ENCODE data around the gene YPEL1. TPM values are rescaled to one million over a fixed set of nuclear protein-coding genes. Genes with fewer than 3 reads are reported as not detected.

The YPEL1 gene
- total RNA-seq, 4 donors from 2014 or later = 1.5 to 5.1 (median 2.4) TPM

DNA sequence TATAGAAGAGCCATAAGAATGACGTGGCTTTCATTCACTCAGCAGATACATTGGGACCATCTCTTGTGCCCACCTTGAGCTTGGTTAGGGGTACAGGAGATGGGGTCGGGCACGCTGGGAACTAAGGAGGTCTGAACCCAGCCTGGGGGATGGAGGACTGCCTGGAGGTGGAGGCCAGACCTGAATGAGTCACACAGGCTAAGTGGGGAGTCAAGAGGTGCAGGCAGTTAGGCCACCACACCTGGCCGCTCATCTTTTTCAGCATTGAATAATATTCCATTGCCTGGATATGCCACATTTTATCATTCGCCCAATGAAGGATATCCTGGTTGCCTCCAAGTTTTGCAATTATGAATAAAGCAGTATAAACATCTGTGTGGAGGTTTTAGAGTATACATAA lies 73.6 kb downstream of the YPEL1 start:
- TF ChIP-seq, protein P1, sequence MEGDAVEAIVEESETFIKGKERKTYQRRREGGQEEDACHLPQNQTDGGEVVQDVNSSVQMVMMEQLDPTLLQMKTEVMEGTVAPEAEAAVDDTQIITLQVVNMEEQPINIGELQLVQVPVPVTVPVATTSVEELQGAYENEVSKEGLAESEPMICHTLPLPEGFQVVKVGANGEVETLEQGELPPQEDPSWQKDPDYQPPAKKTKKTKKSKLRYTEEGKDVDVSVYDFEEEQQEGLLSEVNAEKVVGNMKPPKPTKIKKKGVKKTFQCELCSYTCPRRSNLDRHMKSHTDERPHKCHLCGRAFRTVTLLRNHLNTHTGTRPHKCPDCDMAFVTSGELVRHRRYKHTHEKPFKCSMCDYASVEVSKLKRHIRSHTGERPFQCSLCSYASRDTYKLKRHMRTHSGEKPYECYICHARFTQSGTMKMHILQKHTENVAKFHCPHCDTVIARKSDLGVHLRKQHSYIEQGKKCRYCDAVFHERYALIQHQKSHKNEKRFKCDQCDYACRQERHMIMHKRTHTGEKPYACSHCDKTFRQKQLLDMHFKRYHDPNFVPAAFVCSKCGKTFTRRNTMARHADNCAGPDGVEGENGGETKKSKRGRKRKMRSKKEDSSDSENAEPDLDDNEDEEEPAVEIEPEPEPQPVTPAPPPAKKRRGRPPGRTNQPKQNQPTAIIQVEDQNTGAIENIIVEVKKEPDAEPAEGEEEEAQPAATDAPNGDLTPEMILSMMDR (IDR thresholded peaks at IDR 0.05) = no peak
- TF ChIP-seq POLR2A (IDR thresholded peaks at IDR 0.05) = no peak
- Histone ChIP-seq H3K36me3 (no peaks in the 10 kb centered on the region), H3K4me3 (no peak overlapping the region), H3K4me1 (peaks cover 22% of the 10 kb centered on the region), H3K9me3 (no peaks in the 10 kb centered on the region), H3K27ac (no peak overlapping the region), H3K27me3 (peaks cover 7% of the 10 kb centered on the region)
- no peak for DNase-seq (ENCODE audit: low spot score in 2 of 2)
- WGBS = 91% methylated on average over 5 of the region's 5 CpGs

DNA sequence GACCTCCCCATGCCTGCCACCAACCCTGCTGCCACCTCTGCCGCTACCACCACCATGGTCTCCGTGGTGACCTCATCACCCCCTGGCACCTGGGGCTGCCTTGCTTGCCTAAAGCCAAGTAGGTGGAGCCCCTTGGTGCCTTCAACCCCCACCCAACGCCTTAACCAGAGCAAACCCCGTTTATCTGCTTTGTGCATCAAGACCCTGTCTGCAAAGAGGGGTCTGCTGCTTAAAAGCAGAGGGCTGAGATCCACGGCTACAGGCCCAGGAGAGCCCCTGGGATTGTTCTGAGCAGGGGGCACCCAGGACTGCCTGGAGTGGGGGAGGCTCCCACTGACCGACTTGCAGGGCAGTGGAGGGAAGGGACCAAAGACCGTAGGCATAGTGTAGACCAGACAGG lies 74.7 kb downstream of the YPEL1 start:
- WGBS = 87% methylated on average over 7 of the region's 7 CpGs
- no peak overlapping the region for H3K4me3 ChIP-seq
- peaks cover 22% of the 10 kb centered on the region for H3K4me1 ChIP-seq
- H3K36me3 ChIP-seq = no peaks in the 10 kb centered on the region
- no peak for DNase-seq (ENCODE audit: low spot score in 2 of 2)
- H3K9me3 ChIP-seq = no peaks in the 10 kb centered on the region
- TF ChIP-seq EP300 (IDR thresholded peaks at IDR 0.05) (no peak), POLR2AphosphoS5 (IDR thresholded peaks at IDR 0.05) (no peak)
- H3K27ac ChIP-seq = no peak overlapping the region
- H3K27me3 ChIP-seq = peaks cover 7% of the 10 kb centered on the region

DNA sequence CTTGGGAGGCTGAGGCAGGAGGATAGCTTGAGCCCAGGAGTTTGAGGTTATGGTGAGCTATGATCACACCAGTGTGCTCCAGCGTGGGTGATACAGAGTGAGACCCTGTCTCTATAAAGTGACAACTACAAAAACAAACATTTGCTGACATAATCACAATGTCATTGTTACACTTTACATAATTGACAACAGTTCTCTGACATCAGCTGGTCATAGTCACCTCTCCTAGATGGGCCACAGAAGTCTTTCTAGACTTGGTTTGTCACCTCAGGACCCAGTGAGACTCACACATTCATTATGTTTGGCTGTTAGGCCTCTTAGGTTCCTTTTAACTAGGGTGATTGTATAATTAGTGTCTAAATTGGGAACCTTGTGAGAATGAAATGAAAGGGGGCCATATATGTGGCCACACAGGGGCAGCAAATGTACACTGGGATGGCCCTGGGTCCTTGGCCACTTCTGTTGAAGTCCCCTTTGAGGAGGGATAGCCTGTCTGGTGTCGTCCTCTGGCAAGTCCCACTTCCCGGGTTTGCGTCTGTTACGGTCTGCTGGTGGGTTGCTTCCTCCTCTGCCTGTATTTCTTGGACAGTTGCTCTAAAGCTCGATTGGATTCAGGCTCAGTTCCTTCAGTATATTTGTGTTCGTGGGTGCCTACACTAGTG lies 75.6 kb downstream of the YPEL1 start:
- peaks cover 7% of the 10 kb centered on the region for H3K27me3 ChIP-seq
- H3K27ac ChIP-seq = no peak overlapping the region
- H3K36me3 ChIP-seq = no peaks in the 10 kb centered on the region
- no peak for DNase-seq (ENCODE audit: low spot score in 2 of 2)
- H3K4me3 ChIP-seq = no peak overlapping the region
- WGBS = 90% methylated on average over 3 of the region's 7 CpGs
- H3K9me3 ChIP-seq = no peaks in the 10 kb centered on the region
- peaks cover 19% of the 10 kb centered on the region for H3K4me1 ChIP-seq
- TF ChIP-seq EP300 (IDR thresholded peaks at IDR 0.05) (no peak), POLR2AphosphoS5 (IDR thresholded peaks at IDR 0.05) (no peak), POLR2A (IDR thresholded peaks at IDR 0.05) (no peak)
- TF ChIP-seq, protein P1 (IDR thresholded peaks at IDR 0.05) = no peak

DNA sequence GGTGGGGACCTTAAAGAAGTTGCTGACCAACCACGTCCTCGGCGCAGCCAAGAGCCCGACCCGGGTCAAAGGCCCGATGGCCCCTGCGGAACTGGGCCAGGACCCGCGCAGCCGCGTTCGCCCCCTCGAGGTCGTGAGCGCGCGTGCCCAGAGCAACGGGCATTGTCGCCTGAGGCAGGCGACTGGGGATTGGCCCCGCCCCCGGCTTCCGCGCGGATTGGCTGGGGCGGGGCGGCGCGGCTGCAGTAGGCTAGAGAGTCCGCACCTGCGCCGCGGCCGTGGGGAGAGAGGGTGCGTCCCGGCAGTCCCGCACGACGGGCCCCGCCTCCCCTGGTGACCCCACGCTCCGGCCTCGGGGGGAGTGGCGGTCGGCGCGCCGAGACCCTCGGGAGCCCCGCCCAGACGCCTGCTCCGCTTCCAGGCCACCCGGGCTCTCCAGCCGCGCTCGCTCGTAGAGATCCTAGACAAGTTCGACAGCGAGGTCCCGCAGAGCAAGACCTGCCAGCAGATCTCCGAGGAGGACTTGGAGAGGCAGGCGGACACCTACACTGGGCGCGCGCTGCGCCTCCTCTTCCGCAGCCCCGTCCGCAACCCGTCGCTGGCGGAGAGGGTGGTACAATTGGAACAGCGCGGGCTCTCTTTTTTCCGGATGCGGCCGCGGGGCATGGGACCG lies 78.1 kb downstream of the YPEL1 start:
- no peak for DNase-seq (ENCODE audit: low spot score in 2 of 2)

DNA sequence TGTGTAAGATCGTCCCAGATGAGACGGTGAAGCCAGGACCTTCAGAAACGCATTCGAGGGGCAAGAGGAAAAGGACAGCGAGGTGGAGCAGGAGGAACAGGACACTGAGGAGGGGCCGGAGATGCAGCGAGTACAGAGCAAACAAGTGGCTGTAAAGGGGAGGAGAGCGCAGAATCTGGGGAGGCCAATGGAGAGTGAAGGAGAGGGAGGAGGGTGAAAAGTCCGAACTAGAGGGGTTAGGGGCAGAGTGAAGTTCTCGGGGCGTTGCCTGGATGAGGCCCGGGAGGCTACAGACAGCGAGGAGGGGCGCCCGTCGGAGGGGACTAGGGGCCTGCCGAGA lies 78.6 kb downstream of the YPEL1 start:
- Histone ChIP-seq H3K27me3 (peaks cover 7% of the 10 kb centered on the region), H3K36me3 (no peaks in the 10 kb centered on the region), H3K4me3 (peak overlapping the region; percentile 58), H3K27ac (no peak overlapping the region), H3K9me3 (no peaks in the 10 kb centered on the region), H3K4me1 (peaks cover 27% of the 10 kb centered on the region)
- no peak for TF ChIP-seq EP300 (IDR thresholded peaks at IDR 0.05)
- TF ChIP-seq POLR2A (IDR thresholded peaks at IDR 0.05) = no peak
- no peak for TF ChIP-seq POLR2AphosphoS5 (IDR thresholded peaks at IDR 0.05)
- TF ChIP-seq, protein P1 (IDR thresholded peaks at IDR 0.05) = no peak
- WGBS = 29% methylated on average over 17 of the region's 17 CpGs
- DNase-seq (ENCODE audit: low spot score in 2 of 2) = no peak

More for the DNA sequence above, 78.1 kb downstream of the YPEL1 start:
- Histone ChIP-seq H3K27ac (no peak overlapping the region), H3K4me1 (peaks cover 22% of the 10 kb centered on the region), H3K36me3 (no peaks in the 10 kb centered on the region), H3K4me3 (peak overlapping the region; percentile 58), H3K9me3 (no peaks in the 10 kb centered on the region), H3K27me3 (peaks cover 7% of the 10 kb centered on the region)
- 3% methylated on average over 28 of the region's 79 CpGs for WGBS
- TF ChIP-seq POLR2A (IDR thresholded peaks at IDR 0.05) (no peak), POLR2AphosphoS5 (IDR thresholded peaks at IDR 0.05) (no peak), EP300 (IDR thresholded peaks at IDR 0.05) (no peak)
- TF ChIP-seq, protein P1 (IDR thresholded peaks at IDR 0.05) = peak in 1 of 2 donors; percentile 6

All from suprapubic skin (tissue), 4 donors.